Stomach (tissue), 9 donors: ENCODE results near the gene ETF1. TPM values are rescaled to one million over a fixed set of nuclear protein-coding genes. Genes with fewer than 3 reads are reported as not detected.

Source experiments
- DNase-seq, 2 donors: peaks; one replicate each; pipeline versions ENCODE4 v3.0.0 to v3.0.0-alpha.2; 2013 to 2019
- H3K27ac ChIP-seq, 5 donors: fragments of 200-600 bp in 4 of 5; sonication (generic) in 4 of 5; one replicate each; pipeline ENCODE4 v1.5.1; 2013 to 2019; ENCODE audit warnings: mild to moderate bottlenecking in 1 of 5, moderate library complexity in 1 of 5
- H3K27me3 ChIP-seq, 3 donors: fragments of 200-600 bp; sonication (generic); one replicate each; pipeline ENCODE4 v1.5.1; 2017 to 2019; ENCODE audit warnings: mixed run types in 1 of 3
- H3K36me3 ChIP-seq, 4 donors: fragments of 200-600 bp; sonication (generic); 1 replicate in 3 of 4; 2 replicates in 1 of 4; pipeline ENCODE4 v1.5.1; 2016 to 2019
- H3K4me1 ChIP-seq, 4 donors: fragments of 200-600 bp; sonication (generic); one replicate each; pipeline ENCODE4 v1.5.1; 2016 to 2019
- H3K4me3 ChIP-seq, 4 donors: fragments of 200-600 bp; sonication (generic) in 3 of 4; one replicate each; pipeline ENCODE4 v1.5.1; 2016 to 2019; ENCODE audit warnings: mild to moderate bottlenecking in 1 of 4
- H3K9me3 ChIP-seq, 4 donors: fragments of 200-600 bp; sonication (generic); one replicate each; pipeline ENCODE4 v1.5.1; 2016 to 2019
- CTCF ChIP-seq, 7 experiments: fragments of 450-650 bp in 4 of 7; fragments of 200-600 bp in 3 of 7; sonication (generic) in 3 of 7; IDR thresholded peaks; one replicate each; pipeline ENCODE4 v1.5.1; 2016 to 2019; ENCODE audit warnings: antibody characterized with exemption in 7 of 7, control low read depth in 2 of 7, mild to moderate bottlenecking in 1 of 7
- EP300 ChIP-seq: sonication (generic); formaldehyde crosslinking; IDR thresholded peaks from one replicate; pipeline ENCODE4 v1.6.1; 2017; ENCODE audit warnings: antibody characterized with exemption
- POLR2A ChIP-seq, 4 donors: fragments of 450-650 bp; IDR thresholded peaks; one replicate each; pipeline ENCODE4 v1.6.1; 2016; ENCODE audit warnings: antibody characterized with exemption in 4 of 4, control low read depth in 2 of 4, mild to moderate bottlenecking in 1 of 4, moderate library complexity in 1 of 4
- POLR2AphosphoS5 ChIP-seq, 3 donors: sonication (generic); formaldehyde crosslinking; IDR thresholded peaks; one replicate each; pipeline ENCODE4 v1.6.1; 2016; ENCODE audit warnings: antibody characterized with exemption in 3 of 3
- WGBS, 5 donors: extraction: QIAGEN DNeasy Blood & Tissue Kit in 3 of 5; methylation state at CpG; one replicate each; pipeline versions ENCODE4 v1.1.5 to v1.1.7; 2013 to 2018; 5-methylcytosine and 5-hydroxymethylcytosine counted together
- intact Hi-C: fragments of 100-400 bp; cut with DNase I; formaldehyde crosslinking; loops from one replicate; pipeline ENCODE4 v1.15.1; 2023; ENCODE audit warnings: low total_unique reads
- polyA plus RNA-seq, 3 donors: library from polyadenylated mRNA; stranded (reverse); fragments of 200-250 nt; gene quantifications; one replicate each; pipeline ENCODE4 v1.2.3, GENCODE V29; 2013
- total RNA-seq, 5 donors: library from RNA; depleted of rRNA; stranded (reverse); fragments of >200 nt; gene quantifications; one replicate each; pipeline versions ENCODE4 v1.1.0 to v1.2.3, GENCODE V29; 2014 to 2016
- donor health status: healthy with polysubstance abuse.
- donor health status: Bipolar disorder and iron deficiency.
- donor health status: healthy.

Gene ETF1
- total and polyA plus RNA-seq, 8 donors: 9.0 to 119 (median 51.0) TPM

DNA sequence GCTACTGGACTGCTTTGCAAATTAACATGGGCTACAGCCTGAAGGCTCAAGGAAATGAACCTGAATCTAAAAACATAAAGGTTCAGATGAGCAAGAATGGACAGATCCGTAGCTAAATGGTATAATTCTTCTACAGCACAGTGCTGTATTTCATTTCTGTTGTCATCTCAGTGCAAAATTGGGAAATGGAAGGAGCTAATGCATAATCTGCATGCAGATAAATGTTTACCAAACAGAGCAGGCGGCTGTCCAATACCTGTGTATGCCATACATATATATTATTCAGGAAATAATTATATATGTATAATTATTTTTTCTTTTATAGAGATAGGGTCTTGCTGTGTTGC is 36.5 kb upstream of the ETF1 start:
- H3K4me3 ChIP-seq: no peak overlapping the region
- TF ChIP-seq POLR2A (IDR thresholded peaks at IDR 0.05) (no peak), CTCF (IDR thresholded peaks at IDR 0.05) (no peak), EP300 (no peak), POLR2AphosphoS5 (IDR thresholded peaks at IDR 0.05) (no peak)
- no peaks in the 10 kb centered on the region for H3K36me3 ChIP-seq
- peaks cover 6 to 15% (median 11%) of the 10 kb centered on the region in 4 donors for H3K4me1 ChIP-seq
- H3K9me3 ChIP-seq: no peaks in the 10 kb centered on the region
- H3K27ac ChIP-seq: peak overlapping the region in 2 of 5 donors; percentile 41 to 51
- intact Hi-C loops: no loop called here
- no peak for DNase-seq
- no peaks in the 10 kb centered on the region for H3K27me3 ChIP-seq
- 42 to 49% (median 44%) methylated on average over 2 of the region's 2 CpGs for WGBS, 5 donors

- intact Hi-C loops: no loop called here
- peaks cover 9 to 11% (median 10%) of the 10 kb centered on the region in 4 donors for H3K36me3 ChIP-seq
- WGBS, 5 donors: 94 to 97% (median 95%) methylated on average over 17 of the region's 17 CpGs
- TF ChIP-seq POLR2AphosphoS5 (IDR thresholded peaks at IDR 0.05) (no peak), POLR2A (IDR thresholded peaks at IDR 0.05) (no peak), EP300 (no peak), CTCF (IDR thresholded peaks at IDR 0.05) (no peak)
- DNase-seq: no peak
- peaks cover 12 to 35% (median 27%) of the 10 kb centered on the region in 4 donors for H3K4me1 ChIP-seq
- H3K27me3 ChIP-seq: no peaks in the 10 kb centered on the region
- H3K27ac ChIP-seq: no peak overlapping the region
- H3K4me3 ChIP-seq: no peak overlapping the region
- H3K9me3 ChIP-seq: no peaks in the 10 kb centered on the region
Observed at GRCh38 chr5:138577452-138577851, 34.4 kb upstream of the ETF1 start.

GRCh38 chr5:138575194-138576015 is 32.4 kb upstream of the ETF1 start, which contains the start of gene HSPA9:
TSS of gene HSPA9 (minus strand) at chr5:138575401. CDS start at chr5:138575318, 83 bp downstream.
- Histone ChIP-seq H3K9me3 (no peaks in the 10 kb centered on the region), H3K4me3 (peak within 1 kb of the TSS; percentile 74 to 91 (median 82)), H3K36me3 (peaks cover 29 to 32% (median 31%) of the 10 kb centered on the region in 4 donors), H3K27ac (peak within 1 kb of the TSS; percentile 95 to 99 (median 98)), H3K4me1 (peaks cover 12 to 49% (median 40%) of the 10 kb centered on the region in 4 donors), H3K27me3 (no peaks in the 10 kb centered on the region)
- TF ChIP-seq POLR2A (IDR thresholded peaks at IDR 0.05) (peak in 2 of 4 donors; percentile 72 to 83), POLR2AphosphoS5 (IDR thresholded peaks at IDR 0.05) (peak; percentile 92 to 97 (median 94)), EP300 (no peak)
- peak; percentile 99 to 100 for DNase-seq
- intact Hi-C loops: no loop called here
- 0 to 8% (median 0%) methylated on average over 3 to 73 of the region's 73 CpGs for WGBS, 5 donors

DNA sequence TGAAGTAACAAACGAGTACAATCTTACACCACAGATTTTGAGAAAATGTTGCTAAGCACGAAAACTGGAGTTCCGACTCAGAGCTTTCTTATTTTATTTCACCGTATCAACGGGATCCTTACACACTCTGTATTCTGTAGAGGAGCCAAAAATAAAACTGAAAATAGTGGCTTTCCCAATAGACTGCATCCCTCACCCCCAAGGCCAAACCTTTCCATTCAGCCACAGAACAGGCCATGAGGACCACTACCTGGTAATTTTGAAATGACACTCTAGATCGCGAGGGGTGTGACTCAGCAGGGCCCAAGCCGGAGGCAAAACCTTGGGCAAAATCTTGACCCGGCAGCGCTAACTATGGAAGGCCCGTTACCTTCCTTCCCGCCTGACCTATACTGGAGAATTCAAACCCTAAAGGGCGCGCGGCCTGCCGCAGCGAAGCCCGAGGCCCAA is 31.7 kb upstream of the ETF1 start:
- Histone ChIP-seq H3K36me3 (peaks cover 35 to 38% (median 37%) of the 10 kb centered on the region in 4 donors), H3K9me3 (no peaks in the 10 kb centered on the region), H3K4me1 (peaks cover 12 to 56% (median 46%) of the 10 kb centered on the region in 4 donors), H3K27me3 (no peaks in the 10 kb centered on the region), H3K27ac (peak overlapping the region; percentile 95 to 99 (median 98)), H3K4me3 (peak overlapping the region; percentile 74 to 91 (median 82))
- DNase-seq: no peak
- intact Hi-C loops: no loop called here
- 0 to 1% (median 1%) methylated on average over 5 to 18 of the region's 18 CpGs for WGBS, 5 donors
- TF ChIP-seq POLR2A (IDR thresholded peaks at IDR 0.05): no peak
- no peak for TF ChIP-seq EP300
- no peak for TF ChIP-seq CTCF (IDR thresholded peaks at IDR 0.05)
- no peak for TF ChIP-seq POLR2AphosphoS5 (IDR thresholded peaks at IDR 0.05)
